ENCODE data around the gene WDR81. TPM values are rescaled to one million over a fixed set of nuclear protein-coding genes. Genes with fewer than 3 reads are reported as not detected.
"Not testable (repeated sequence)": the region's sequence is repeated elsewhere in the genome, so short reads cannot be mapped to it uniquely, and the experiment has no call there.

WDR81 gene
- total RNA-seq, 1 donor from 2014 or later, result 10.4 TPM

- Histone ChIP-seq H3K27ac (ENCODE audit: low read depth, low read length) (peak overlapping the region; percentile 96), H3K36me3 (ENCODE audit: control insufficient read depth in 3 of 3, insufficient read depth in 3 of 3, low read length in 3 of 3) (peaks cover 1 to 8% (median 3%) of the 10 kb centered on the region in 3 donors), H3K9me3 (ENCODE audit: control insufficient read depth in 3 of 3, low read length in 3 of 3) (no peaks in the 10 kb centered on the region), H3K4me3 (ENCODE audit: low read length in 3 of 3) (peak overlapping the region; percentile 91 to 95 (median 92)), H3K9ac (ENCODE audit: low read depth in 1 of 3, low read length in 3 of 3) (peak overlapping the region; percentile 84 to 100 (median 98)), H3K27me3 (ENCODE audit: control insufficient read depth in 3 of 3, insufficient read depth in 3 of 3, low read length in 3 of 3) (no peaks in the 10 kb centered on the region), H3K4me1 (ENCODE audit: control insufficient read depth in 3 of 3, insufficient read depth in 3 of 3, low read length in 3 of 3) (peaks cover 37 to 57% (median 42%) of the 10 kb centered on the region in 3 donors)
Observed at GRCh38 chr17:1762901-1763898, 38.7 kb downstream of the WDR81 start.

GRCh38 chr17:1764284-1764683 lies 39.8 kb downstream of the WDR81 start:
- Histone ChIP-seq H3K4me1 (ENCODE audit: control insufficient read depth in 3 of 3, insufficient read depth in 3 of 3, low read length in 3 of 3) (peaks cover 37 to 58% (median 44%) of the 10 kb centered on the region in 3 donors), H3K9ac (ENCODE audit: low read depth in 1 of 3, low read length in 3 of 3) (peak overlapping the region; percentile 84 to 100 (median 98)), H3K36me3 (ENCODE audit: control insufficient read depth in 3 of 3, insufficient read depth in 3 of 3, low read length in 3 of 3) (peaks cover 3 to 10% (median 4%) of the 10 kb centered on the region in 3 donors), H3K27ac (ENCODE audit: low read depth, low read length) (peak overlapping the region; percentile 96), H3K27me3 (ENCODE audit: control insufficient read depth in 3 of 3, insufficient read depth in 3 of 3, low read length in 3 of 3) (no peaks in the 10 kb centered on the region), H3K4me3 (ENCODE audit: low read length in 3 of 3) (peak overlapping the region; percentile 66 to 95 (median 92)), H3K9me3 (ENCODE audit: control insufficient read depth in 3 of 3, low read length in 3 of 3) (no peaks in the 10 kb centered on the region)

- not testable (repeated sequence) for H3K9me3 ChIP-seq (ENCODE audit: control insufficient read depth in 3 of 3, low read length in 3 of 3); H3K27me3 ChIP-seq (ENCODE audit: control insufficient read depth in 3 of 3, insufficient read depth in 3 of 3, low read length in 3 of 3)
- peaks cover 41 to 62% (median 48%) of the 10 kb centered on the region in 3 donors for H3K4me1 ChIP-seq (ENCODE audit: control insufficient read depth in 3 of 3, insufficient read depth in 3 of 3, low read length in 3 of 3)
- H3K4me3 ChIP-seq (ENCODE audit: low read length in 3 of 3), result peak overlapping the region; percentile 66 to 95 (median 92)
- H3K27ac ChIP-seq (ENCODE audit: low read depth, low read length), result peak overlapping the region; percentile 96
- H3K9ac ChIP-seq (ENCODE audit: low read depth in 1 of 3, low read length in 3 of 3), result peak overlapping the region; percentile 84 to 100 (median 98)
- H3K36me3 ChIP-seq (ENCODE audit: control insufficient read depth in 3 of 3, insufficient read depth in 3 of 3, low read length in 3 of 3), result peaks cover 5 to 14% (median 8%) of the 10 kb centered on the region in 3 donors
Observed at GRCh38 chr17:1764705-1765104, 40.2 kb downstream of the WDR81 start.

- H3K9ac ChIP-seq (ENCODE audit: low read depth in 1 of 3, low read length in 3 of 3), result peak overlapping the region in 1 of 3 donors; percentile 62
- H3K27ac ChIP-seq (ENCODE audit: low read depth, low read length), result peak overlapping the region; percentile 56
- peak overlapping the region in 1 of 3 donors; percentile 22 for H3K4me3 ChIP-seq (ENCODE audit: low read length in 3 of 3)
- H3K9me3 ChIP-seq (ENCODE audit: control insufficient read depth in 3 of 3, low read length in 3 of 3), result no peaks in the 10 kb centered on the region
- peaks cover 11 to 20% (median 13%) of the 10 kb centered on the region in 3 donors for H3K36me3 ChIP-seq (ENCODE audit: control insufficient read depth in 3 of 3, insufficient read depth in 3 of 3, low read length in 3 of 3)
- H3K27me3 ChIP-seq (ENCODE audit: control insufficient read depth in 3 of 3, insufficient read depth in 3 of 3, low read length in 3 of 3), result no peaks in the 10 kb centered on the region
- peaks cover 41 to 67% (median 52%) of the 10 kb centered on the region in 3 donors for H3K4me1 ChIP-seq (ENCODE audit: control insufficient read depth in 3 of 3, insufficient read depth in 3 of 3, low read length in 3 of 3)
Observed at GRCh38 chr17:1765576-1765975, 41.1 kb downstream of the WDR81 start.

GRCh38 chr17:1766382-1767135 lies 42.1 kb downstream of the WDR81 start:
- Histone ChIP-seq H3K4me3 (ENCODE audit: low read length in 3 of 3) (no peak overlapping the region), H3K9me3 (ENCODE audit: control insufficient read depth in 3 of 3, low read length in 3 of 3) (no peaks in the 10 kb centered on the region), H3K27ac (ENCODE audit: low read depth, low read length) (peak overlapping the region; percentile 75), H3K9ac (ENCODE audit: low read depth in 1 of 3, low read length in 3 of 3) (peak overlapping the region; percentile 28 to 64 (median 51)), H3K27me3 (ENCODE audit: control insufficient read depth in 3 of 3, insufficient read depth in 3 of 3, low read length in 3 of 3) (no peaks in the 10 kb centered on the region), H3K4me1 (ENCODE audit: control insufficient read depth in 3 of 3, insufficient read depth in 3 of 3, low read length in 3 of 3) (peaks cover 41 to 64% (median 54%) of the 10 kb centered on the region in 3 donors), H3K36me3 (ENCODE audit: control insufficient read depth in 3 of 3, insufficient read depth in 3 of 3, low read length in 3 of 3) (peaks cover 18 to 28% (median 19%) of the 10 kb centered on the region in 3 donors)

GRCh38 chr17:1767358-1767757 lies 42.9 kb downstream of the WDR81 start:
- H3K9ac ChIP-seq (ENCODE audit: low read depth in 1 of 3, low read length in 3 of 3), result peak overlapping the region in 2 of 3 donors; percentile 7 to 64
- H3K4me1 ChIP-seq (ENCODE audit: control insufficient read depth in 3 of 3, insufficient read depth in 3 of 3, low read length in 3 of 3), result peaks cover 41 to 56% (median 52%) of the 10 kb centered on the region in 3 donors
- peaks cover 22 to 30% (median 23%) of the 10 kb centered on the region in 3 donors for H3K36me3 ChIP-seq (ENCODE audit: control insufficient read depth in 3 of 3, insufficient read depth in 3 of 3, low read length in 3 of 3)
- H3K27me3 ChIP-seq (ENCODE audit: control insufficient read depth in 3 of 3, insufficient read depth in 3 of 3, low read length in 3 of 3), result no peaks in the 10 kb centered on the region
- no peaks in the 10 kb centered on the region for H3K9me3 ChIP-seq (ENCODE audit: control insufficient read depth in 3 of 3, low read length in 3 of 3)
- peak overlapping the region; percentile 75 for H3K27ac ChIP-seq (ENCODE audit: low read depth, low read length)
- peak overlapping the region in 1 of 3 donors; percentile 7 for H3K4me3 ChIP-seq (ENCODE audit: low read length in 3 of 3)

GRCh38 chr17:1769822-1770477 lies 45.4 kb downstream of the WDR81 start:
- Histone ChIP-seq H3K36me3 (ENCODE audit: control insufficient read depth in 3 of 3, insufficient read depth in 3 of 3, low read length in 3 of 3) (peaks cover 27 to 41% (median 31%) of the 10 kb centered on the region in 3 donors), H3K27me3 (ENCODE audit: control insufficient read depth in 3 of 3, insufficient read depth in 3 of 3, low read length in 3 of 3) (no peaks in the 10 kb centered on the region), H3K9me3 (ENCODE audit: control insufficient read depth in 3 of 3, low read length in 3 of 3) (no peaks in the 10 kb centered on the region), H3K4me3 (ENCODE audit: low read length in 3 of 3) (no peak overlapping the region), H3K27ac (ENCODE audit: low read depth, low read length) (peak overlapping the region; percentile 58), H3K9ac (ENCODE audit: low read depth in 1 of 3, low read length in 3 of 3) (peak overlapping the region in 2 of 3 donors; percentile 43 to 60), H3K4me1 (ENCODE audit: control insufficient read depth in 3 of 3, insufficient read depth in 3 of 3, low read length in 3 of 3) (peaks cover 43 to 53% (median 53%) of the 10 kb centered on the region in 3 donors)

GRCh38 chr17:1773000-1773695 lies 48.6 kb downstream of the WDR81 start:
- Histone ChIP-seq H3K27ac (ENCODE audit: low read depth, low read length) (peak overlapping the region; percentile 67), H3K36me3 (ENCODE audit: control insufficient read depth in 3 of 3, insufficient read depth in 3 of 3, low read length in 3 of 3) (peaks cover 51 to 63% (median 53%) of the 10 kb centered on the region in 3 donors), H3K9ac (ENCODE audit: low read depth in 1 of 3, low read length in 3 of 3) (peak overlapping the region; percentile 19 to 40 (median 30)), H3K4me1 (ENCODE audit: control insufficient read depth in 3 of 3, insufficient read depth in 3 of 3, low read length in 3 of 3) (peaks cover 31 to 47% (median 44%) of the 10 kb centered on the region in 3 donors)
- not testable (repeated sequence) for H3K4me3 ChIP-seq (ENCODE audit: low read length in 3 of 3); H3K9me3 ChIP-seq (ENCODE audit: control insufficient read depth in 3 of 3, low read length in 3 of 3); H3K27me3 ChIP-seq (ENCODE audit: control insufficient read depth in 3 of 3, insufficient read depth in 3 of 3, low read length in 3 of 3)
